ENCODE results near the gene LRP6.

DNA sequence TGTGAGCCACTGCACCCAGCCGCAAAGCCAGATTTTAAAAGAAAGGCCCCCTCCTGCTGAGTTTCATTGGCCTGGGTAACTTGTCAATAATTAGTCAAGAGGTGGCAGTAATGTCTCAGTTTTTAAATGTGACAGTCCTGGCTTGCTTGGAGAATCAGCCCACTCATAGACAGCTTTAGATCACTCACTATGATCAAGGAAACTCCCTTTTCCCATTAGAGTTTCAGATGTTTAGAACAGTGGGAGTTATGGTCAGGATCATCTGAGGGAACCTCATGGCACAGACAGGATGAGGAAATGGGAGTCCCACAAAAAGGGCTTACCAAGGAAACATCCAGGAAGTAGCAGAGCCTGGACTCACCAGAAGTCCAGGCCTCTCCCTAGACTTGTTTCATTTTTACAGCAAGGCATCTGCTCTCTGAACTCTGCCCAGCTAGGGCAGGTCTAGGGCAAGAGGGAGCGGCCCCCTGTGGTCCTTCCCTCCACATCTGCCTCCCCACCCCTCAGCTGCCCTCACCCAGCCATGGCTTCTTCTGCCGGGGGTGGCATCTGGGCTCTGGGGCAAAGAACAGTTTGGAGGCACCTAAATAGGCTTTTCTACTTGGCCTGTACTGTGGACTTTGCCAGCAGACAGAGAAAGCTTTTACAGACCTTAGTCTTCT is 184.9 kb downstream of the LRP6 start:
- no peak for TF ChIP-seq GATA3 (IDR thresholded peaks at IDR 0.05; ENCODE audit: low read depth, low read length)
- no peak for TF ChIP-seq GATA2 (IDR thresholded peaks at IDR 0.05; ENCODE audit: low read depth, low read length)

All from SH-SY5Y (cell line).